Thyroid gland (tissue), 4 donors: ENCODE data around the gene DNM3.

Source experiments
- POLR2A ChIP-seq, 2 donors: fragments of 450-650 bp; IDR thresholded peaks; one replicate each; pipeline ENCODE4 v1.6.1; 2017; ENCODE audit warnings: antibody characterized with exemption in 2 of 2, mild to moderate bottlenecking in 2 of 2, moderate library complexity in 1 of 2
- TF ChIP-seq, protein P1 (sequence below), 6 experiments: fragments of 200-600 bp in 3 of 6; fragments of 450-650 bp in 3 of 6; sonication (generic) in 3 of 6; IDR thresholded peaks; one replicate each; pipeline ENCODE4 v1.5.1; 2016 to 2019; ENCODE audit warnings: antibody characterized with exemption in 6 of 6, mild to moderate bottlenecking in 2 of 6, inconsistent platforms in 1 of 6, moderate library complexity in 1 of 6

DNA sequence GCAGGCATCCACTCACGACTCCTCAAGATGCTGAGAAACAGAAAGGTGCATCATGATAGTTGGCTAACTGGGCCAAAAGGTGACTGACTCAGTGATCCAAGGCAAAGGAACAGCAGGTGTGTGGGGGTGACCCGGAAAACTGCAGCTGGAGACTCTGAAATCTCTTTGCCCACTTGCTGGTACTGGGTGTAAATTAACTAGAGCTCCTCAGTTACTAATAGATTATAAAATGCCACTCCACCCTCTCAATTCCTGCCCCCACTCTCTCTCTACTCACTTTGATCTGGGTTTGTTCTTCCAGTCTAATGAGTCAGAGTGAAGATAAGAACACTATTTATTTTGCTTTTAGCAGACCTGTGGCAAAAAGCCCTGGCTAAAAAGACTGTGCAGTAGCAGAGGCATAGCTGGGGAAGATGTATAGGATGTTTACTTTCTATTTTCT lies 609.7 kb downstream of the DNM3 start:
- TF ChIP-seq, protein P1, sequence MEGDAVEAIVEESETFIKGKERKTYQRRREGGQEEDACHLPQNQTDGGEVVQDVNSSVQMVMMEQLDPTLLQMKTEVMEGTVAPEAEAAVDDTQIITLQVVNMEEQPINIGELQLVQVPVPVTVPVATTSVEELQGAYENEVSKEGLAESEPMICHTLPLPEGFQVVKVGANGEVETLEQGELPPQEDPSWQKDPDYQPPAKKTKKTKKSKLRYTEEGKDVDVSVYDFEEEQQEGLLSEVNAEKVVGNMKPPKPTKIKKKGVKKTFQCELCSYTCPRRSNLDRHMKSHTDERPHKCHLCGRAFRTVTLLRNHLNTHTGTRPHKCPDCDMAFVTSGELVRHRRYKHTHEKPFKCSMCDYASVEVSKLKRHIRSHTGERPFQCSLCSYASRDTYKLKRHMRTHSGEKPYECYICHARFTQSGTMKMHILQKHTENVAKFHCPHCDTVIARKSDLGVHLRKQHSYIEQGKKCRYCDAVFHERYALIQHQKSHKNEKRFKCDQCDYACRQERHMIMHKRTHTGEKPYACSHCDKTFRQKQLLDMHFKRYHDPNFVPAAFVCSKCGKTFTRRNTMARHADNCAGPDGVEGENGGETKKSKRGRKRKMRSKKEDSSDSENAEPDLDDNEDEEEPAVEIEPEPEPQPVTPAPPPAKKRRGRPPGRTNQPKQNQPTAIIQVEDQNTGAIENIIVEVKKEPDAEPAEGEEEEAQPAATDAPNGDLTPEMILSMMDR (IDR thresholded peaks at IDR 0.05) = no peak
- no peak for TF ChIP-seq POLR2A (IDR thresholded peaks at IDR 0.05)
